Activated naive CD8-positive, alpha-beta T cell treated with anti-CD3 and anti-CD28 coated beads, Interleukin-2, amount 50 U/mL, for 16 hours (primary cell): Measurements from ENCODE around the gene HIRA.
"Not testable (repeated sequence)": the region's sequence is repeated elsewhere in the genome, so short reads cannot be mapped to it uniquely, and the experiment has no call there.

Source experiments
- DNase-seq: peaks from one replicate; pipeline ENCODE4 v3.0.0-alpha.2; 2020; ENCODE audit warnings: low read depth, low spot score

Gene HIRA

DNA sequence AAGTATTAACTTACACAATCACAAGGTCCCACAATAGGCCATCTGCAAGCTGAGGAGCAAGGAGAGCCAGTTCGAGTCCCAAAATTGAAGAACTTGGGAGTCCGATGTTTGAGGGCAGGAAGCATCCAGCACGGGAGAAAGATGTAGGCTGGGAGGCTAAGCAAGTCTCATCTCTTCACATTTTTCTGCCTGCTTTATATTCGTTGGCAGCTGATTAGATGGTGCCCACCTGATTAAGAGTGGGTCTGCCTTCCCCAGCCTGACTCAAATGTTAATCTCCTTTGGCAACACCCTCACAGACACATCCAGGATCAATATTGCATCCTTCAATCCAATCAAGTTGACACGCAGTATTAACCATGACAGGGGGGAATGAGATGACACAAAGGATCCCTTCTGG lies 101.3 kb downstream of the HIRA start:
- DNase-seq = not testable (repeated sequence)

DNA sequence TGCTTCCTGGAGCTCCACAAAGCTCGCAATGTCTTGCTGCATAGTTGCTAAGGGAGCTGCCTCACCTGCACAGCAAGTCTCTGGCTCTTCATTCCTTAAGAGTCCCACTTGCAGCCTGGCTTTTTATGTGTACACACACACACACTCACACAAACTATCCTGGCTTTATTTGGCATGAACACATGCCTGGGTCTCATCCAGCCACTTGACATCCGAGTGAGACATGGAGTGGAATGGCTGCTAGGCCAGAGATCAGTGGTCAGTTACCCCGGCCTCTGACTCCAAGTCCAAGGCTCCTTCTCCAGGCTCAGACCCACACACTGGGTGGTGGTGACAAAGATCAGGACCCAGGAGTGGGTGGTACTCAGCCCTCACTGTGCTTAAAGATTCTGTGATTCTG lies 102.1 kb downstream of the HIRA start:
- DNase-seq = no peak

DNA sequence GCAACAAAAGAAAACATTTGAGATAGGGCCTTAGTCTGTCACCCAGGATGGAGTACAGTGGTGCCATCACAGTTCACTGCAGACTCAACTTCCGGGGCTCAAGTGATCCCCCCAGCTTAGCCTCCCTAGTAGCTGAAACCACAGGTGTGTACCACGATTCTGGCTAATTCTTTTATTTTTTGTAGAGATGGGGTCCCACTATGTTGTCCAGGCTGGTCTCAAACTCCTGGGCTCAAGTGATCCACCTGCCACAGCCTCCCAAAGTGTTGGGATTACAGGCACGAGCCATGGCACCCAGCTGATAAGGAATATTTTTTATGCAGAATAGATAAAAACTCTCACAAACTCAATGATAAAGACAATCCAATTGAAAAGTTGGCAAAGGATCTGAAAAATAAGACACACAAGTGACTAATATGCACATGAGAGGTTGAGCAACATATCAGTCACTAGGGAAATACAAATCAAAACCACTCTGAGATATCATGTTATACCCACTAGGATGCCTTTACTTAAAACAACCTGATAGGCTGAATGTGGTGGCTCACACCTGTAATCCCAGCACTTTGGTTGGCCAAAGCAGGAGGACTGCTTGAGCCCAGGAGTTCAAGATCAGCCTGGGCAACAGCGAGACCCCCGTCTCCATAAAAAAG lies 106.1 kb downstream of the HIRA start:
- no peak for DNase-seq

DNA sequence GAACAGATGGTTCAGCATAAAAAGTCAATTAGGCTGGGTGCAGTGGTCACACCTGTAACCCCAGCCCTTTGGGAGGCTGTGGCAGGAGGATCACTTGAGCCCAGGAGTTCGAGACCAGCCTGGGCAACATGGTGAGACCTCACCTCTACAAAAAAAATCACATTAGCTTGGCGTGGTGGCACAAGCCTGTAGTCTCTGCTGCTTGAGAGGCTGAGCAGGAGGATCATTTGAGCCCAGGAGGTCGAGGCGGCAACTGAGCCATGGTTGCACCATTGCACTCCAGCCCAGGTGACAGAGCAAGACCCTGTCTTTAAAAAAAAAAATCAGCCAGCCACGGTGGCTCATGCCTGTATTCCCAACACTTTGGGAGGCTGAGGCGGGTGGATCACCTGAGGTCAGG lies 108.1 kb downstream of the HIRA start:
- DNase-seq = not testable (repeated sequence)

DNA sequence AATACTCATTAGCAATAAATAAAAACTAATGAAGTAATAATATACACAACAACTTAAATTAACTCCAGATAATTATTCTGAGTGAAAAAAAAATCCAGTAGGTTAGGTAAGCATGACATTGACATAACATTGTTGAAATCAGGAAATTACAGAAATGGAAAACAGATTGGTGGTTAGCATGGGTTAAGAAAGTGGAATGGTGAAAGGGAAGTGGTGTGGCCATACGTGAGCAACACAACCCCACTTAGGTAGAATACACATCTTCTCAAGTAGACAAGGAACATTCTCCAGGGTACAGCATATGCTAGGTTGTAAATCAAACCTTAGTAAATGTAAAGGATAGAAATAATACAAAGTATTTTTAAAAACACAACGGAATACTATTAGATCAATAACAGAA lies 109.8 kb downstream of the HIRA start:
- no peak for DNase-seq

DNA sequence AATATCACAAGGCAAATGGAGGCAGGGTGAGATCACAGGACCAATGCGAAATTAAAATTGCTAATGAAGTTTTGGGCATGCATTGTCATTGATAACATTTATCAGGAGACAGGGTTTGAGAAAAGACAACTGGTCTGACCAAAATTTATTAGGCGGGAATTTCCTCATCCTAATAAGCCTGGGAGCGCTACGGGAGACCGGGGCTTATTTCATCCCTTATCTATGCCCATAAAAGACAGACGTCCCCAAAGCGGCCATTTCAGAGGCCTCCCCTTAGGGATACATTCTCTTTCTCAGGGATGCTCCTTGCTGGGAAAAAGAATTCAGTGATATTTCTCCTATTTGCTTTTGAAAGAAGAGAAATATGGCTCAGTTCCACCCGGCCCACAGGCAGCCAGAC lies 111.4 kb downstream of the HIRA start:
- not testable (repeated sequence) for DNase-seq

DNA sequence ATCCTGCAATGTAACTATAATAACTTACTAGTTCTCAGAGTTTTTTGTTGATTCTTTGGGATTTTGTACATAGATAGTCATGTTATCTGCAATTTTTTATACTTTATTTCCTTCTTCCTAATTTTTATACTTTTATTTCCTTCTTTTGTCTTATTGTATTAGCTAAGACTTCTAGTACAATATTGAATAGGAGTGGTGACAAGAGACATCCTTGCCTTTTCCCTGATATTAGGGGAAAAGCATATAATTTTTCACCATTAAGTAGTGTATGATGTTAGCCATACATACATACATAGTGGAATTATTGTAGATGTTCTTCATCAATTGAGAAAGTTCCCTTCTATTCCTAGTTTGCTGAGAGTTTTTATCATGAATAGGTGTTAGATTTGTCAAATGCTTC lies 112.3 kb downstream of the HIRA start:
- no peak for DNase-seq

DNA sequence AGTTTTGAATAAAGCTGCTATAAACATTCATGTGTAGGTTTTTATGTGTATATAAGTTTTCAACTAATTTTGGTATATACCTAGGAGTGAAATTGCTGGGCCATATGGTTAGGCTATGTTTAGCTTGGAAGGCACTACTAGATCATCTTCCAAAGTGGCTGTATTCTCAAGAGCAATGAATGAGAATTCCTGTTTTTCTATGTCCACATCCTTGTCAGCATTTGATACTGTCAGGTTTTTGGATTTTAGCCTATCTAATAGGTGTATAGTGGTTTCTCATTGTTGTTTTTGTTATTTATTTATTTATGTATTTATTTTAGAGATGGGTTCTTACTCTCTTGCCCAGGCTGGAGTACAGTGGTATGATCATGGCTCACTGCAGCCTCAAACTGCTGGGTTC lies 113.7 kb downstream of the HIRA start:
- DNase-seq = no peak

DNA sequence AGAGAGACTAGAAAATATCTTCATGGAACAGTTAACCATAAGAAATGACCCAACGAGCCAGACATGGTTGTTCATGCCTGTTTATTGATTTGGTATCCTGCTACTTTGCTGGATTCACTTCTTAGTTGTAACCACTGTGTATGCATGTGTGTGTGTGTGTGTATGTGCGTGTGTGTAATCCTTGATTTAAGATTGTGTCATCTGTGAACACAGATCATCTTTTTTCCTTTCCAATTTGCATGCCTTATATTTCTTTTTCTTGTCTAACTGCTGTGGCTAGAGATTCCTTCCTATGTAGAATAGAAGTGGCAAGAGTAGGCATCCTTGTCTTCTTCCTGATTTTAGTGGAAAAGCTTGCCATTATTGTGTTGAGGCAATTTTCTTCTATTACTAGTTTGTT lies 123.7 kb downstream of the HIRA start:
- no peak for DNase-seq

DNA sequence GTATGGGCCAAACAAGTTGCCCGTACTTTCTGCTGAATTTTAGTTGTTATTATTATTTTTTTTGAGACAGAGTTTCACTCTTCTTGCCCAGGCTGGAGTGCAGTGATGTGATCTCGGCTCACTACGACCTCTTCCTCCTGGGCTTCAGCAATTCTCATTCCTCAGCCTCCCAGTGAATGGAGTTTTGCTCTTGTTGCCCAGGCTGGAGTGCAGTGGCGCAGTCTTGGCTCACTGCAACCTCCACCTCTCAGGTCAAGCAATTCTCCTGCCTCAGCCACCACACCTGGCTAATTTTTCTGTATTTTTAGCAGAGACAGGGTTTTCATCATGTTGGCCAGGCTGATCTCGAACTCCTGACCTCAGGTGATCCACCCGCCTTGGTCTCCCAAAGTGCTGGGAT lies 125.0 kb downstream of the HIRA start:
- not testable (repeated sequence) for DNase-seq

DNA sequence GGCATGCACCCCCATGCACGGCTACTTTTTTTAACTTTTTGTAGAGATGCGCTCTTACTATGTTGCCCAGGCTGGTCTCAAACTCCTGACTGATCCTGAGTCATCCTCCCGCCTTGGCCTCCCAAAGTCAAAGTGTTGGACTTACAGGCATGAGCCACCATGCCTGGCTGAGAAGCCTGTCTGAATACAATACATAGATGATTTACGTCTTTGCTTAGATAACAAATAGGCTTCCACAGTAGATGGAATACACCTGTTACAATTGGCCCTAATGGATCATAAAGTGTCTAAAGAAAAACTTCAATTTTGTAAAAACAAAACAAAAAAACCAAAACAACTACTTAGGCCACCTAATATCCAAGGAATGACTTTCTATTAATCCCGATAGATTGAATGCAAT lies 127.0 kb downstream of the HIRA start:
- DNase-seq = no peak

DNA sequence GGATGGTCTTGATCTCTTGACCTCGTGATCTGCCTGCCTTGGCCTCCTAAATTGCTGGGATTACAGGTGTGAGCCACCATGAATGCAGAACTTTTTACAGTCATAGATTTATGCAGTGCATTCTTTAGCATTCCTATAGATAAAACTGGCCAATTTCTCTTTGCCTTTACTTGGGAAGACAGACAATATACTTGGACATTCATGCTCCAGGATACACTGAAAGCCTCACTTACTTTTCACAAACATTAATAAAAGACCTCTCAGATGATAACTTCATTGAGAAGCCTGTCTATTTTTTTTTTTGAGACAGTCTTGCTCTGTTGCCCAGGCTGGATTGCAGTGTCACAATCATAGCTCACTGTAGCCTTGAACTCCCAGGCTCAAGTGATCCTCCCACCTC lies 127.7 kb downstream of the HIRA start:
- DNase-seq = no peak

DNA sequence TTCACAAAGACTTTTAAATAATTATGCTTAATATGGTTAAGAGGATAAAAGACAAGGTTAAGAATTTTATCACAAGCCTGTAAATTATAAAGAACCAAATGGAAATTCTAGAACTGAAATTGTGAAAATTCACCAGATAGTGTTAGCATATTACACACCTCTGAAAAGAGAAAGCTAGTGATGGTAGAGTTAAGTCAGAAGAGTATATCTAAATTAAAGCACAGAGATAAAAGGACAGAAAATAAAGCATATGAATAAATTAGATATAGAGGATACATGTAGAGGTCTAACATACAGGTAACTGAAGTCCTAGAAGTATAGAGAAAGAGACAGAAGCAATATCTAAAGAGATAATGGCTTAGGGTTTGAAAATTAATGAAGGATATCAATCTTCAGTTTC lies 135.8 kb downstream of the HIRA start:
- DNase-seq = no peak

DNA sequence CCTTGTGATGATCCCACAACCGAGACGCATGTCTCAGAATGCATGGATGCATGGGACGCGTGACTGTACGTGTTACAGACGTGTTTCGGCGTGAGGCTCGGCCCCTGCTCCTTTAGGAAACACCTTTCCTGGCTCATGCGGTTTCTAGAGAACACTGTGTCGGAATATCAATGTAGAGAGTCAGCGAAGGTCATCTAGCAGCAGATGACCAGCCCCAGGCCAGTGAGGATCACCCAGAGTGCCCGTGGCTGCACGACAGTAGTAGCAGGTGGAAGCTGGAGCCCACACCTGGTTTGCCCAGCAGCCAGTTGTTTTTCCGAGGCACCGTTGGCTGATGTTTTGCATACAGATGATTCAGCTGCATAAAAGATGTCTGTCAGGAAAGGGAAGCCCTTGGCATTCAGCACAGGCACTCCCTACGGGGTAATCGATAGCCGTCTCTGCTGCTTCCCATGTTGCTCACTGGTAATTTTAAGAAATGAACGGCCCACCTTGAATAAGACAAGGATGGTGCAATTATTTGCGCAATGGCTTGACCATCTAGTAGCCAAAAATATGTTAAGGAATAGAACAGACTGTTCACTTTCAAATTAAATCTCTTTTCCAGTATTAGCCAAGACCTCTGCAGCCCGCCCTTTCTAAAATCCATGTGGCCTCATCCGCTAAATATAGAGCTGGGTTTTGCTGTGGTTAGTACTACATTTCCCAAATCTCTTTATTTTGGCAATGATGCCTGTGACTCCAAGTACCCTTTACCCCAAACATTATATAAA lies 138.9 kb downstream of the HIRA start:
- no peak for DNase-seq

DNA sequence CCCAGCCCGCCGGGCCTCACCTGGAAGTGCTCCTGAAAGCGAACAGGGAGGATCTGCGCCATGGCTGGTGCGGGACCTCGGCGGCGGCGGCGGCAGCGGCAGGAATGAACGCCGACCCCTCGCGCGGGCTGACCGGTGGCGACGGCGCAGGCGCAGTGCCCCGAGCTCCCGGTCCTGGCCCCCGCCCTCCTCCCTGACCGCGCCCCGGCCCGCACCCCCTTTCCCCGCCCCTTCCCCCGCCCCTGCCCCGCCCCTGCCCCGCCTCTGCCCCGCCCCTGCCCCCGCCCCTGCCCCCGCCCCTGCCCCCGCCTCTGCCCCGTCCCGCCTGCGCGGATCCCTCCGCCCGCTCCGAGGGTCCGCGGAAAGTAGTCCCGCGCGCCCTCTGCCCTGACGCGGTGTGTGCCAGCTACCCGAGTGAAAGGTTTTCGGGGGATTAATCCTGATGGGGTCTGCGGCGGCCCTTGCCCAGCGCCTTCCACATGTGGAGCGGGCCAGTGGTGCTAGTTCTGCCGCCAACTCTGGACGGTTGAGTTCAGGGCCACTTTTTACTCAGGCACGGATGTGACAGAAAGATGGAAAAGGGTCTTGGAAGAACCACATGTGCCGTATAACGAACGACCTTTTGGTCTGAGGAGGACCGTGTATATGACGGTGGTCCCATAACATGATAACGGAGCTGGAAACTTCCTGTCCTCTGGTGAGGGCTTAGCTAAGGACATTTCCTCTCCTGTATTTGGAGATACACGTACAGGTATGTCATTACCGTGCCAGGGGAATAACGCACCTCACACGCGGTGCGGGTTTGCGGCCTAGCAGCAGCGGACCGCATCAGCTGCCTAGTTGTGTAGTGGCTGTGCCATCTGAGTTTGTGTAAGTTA lies 139.7 kb downstream of the HIRA start, which contains the start of gene CLTCL1:
TSS of gene CLTCL1 (minus strand) at position 140 of the 878 bp plus-strand sequence. CDS start at position 62, 78 bp downstream.
- peak; percentile 23 for DNase-seq

DNA sequence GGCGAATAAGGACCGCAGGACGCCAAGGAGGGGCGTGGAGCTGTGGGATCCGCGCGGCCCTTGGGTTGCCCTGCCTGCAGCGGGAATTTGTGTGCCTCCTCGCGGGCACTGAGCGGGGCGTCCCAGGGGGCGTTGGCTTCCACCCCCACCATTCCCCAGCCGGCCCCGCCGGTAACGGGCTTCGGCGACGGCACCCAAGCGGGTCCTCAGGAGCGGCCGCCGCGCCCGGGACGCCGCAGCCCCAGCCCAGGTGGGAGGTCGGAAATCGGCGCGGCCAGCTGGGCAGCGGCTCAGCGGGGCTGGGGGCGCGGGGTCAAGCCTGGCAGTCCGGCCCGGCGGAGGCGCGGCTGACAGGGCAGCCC lies 140.3 kb downstream of the HIRA start:
- DNase-seq = no peak

DNA sequence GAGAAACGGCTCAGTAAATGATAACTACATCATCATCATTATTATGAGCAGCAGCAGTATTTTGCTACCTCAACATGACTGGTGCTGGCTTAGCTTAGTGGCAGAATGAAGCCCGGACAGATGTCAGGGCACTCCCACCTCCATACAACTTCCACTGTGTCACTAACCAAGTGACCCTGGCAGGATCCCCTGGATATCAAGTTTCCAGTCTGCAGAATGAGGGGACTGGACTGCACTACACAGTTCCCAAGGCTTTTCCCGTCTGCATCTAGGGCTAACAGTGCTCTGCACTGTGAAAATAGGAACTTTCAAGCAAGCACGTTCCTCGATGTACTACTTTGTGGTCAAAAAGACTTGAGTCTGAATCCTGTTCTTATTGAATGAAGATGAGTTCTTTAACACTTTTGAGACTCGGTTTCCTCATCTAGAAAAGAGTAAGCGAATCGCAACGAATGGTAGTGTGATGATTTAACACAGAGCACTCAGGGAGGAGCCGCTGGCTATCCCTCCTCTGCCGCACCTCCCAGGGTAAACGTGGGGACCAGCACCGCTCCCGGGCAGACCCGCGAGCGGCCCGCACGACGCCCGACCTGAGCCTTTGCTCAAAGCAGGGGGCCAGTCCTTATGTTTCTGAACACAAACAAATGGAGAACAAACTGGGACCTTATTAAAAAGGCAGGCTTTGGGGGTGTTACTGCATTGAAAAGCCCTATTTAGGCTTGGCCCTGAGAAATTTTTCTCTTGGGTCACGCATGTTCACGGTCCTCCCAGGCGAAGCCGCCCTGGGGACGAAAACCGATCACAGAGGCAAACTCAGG lies 140.9 kb downstream of the HIRA start:
- no peak for DNase-seq

DNA sequence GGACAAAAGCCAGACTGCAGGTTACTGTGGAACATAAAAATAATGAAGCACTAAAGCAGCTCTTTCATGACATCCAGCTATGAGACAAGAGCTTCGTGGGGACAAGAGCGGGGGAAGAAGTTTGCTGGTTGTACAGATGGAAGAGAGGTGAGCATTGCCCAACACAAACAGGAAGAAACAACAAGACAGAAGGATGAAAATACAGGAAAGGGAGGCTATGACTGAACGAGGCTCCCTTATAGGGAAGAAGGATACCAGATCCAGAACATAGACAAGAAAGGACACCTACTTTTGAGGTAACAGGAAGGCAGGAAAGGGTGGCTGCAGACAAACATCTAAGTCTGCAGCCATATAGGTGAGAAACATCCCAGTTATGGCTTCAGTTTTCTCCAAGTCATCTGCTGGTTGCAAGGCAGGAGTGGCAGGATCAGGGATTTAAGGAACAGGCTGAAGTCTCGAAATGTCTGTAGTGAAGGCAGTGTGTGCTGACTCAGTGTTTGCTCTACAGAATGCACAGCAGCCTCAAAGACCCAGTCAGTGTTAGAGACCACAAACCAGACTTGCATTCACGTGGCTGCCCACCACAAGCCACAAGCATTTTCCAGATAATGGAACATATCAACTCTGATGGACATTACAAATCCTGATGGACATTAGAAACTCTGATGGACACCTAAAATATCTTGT lies 141.9 kb downstream of the HIRA start:
- no peak for DNase-seq

DNA sequence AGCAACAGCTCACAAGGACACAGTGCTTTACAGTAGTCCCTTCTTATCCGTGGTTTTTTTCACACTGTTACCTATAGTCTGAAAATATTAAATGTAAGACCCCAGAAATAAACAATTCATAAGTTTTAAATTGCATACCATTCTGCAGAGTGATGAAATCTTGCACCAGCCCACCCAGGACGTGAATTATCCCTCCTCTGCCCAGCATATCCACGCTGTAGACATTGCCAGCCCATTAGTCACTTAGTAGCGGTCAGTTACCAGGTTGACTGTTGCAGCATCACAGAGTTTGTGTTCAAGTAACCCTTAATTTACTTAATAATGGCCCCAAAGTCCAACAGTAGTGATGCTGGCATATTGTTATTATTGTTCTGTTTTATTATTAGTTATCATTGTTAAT lies 143.6 kb downstream of the HIRA start:
- no peak for DNase-seq

DNA sequence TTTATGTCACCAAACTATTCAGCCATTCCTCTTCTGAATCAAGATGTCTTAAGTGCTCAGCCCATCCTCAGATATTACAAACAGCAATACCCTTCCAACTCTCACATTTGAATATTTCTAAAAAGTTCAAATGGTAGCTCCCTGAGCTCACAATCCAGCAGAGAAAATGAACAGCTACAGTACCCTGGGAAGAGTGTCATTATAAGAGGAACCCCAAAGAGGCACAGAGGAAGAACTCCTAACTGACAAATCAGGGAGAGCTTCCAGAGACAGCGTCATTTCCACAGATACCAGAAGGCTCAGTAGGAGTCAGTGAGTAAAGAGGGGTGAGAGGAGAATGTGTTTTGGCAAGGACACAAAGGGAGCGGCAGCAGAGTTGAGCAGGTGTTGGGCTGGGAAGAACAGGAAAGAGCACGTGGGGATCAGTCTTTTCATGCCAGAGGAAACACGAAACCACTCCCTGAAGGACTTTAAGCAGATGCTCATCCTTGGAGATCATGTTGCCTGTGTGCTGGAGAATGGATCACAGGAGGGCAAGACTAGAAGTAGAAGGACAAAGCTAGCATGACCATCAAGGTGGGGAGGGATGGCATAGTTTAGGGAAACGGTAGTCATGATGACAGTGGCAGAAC lies 144.3 kb downstream of the HIRA start:
- no peak for DNase-seq
